ENCODE measurements around the gene PSENEN.
A peak's percentile ranks its signal among the peaks of the same experiment; 100 is the strongest.

PSENEN gene

DNA sequence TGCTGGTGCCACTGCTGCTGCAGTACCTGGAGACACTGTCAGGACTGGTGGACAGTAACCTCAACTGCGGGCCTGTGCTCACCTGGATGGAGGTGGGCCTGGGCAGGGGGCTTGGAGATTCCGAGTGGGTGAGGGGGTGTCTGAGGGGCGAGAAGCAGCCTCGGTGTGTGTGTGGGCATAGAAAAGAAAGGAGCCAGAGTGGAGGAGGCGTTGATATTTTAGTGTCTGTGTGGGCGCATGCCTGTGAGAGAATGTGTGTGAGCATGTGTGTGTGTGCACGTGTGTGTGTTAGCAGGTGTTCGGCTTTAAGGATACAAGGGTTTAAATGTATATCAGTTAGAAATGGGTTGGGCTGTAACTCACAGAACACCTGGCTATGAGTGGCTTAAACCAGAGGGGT is 33.6 kb downstream of the PSENEN start:
- H3K4me3 ChIP-seq (ENCODE audit: insufficient read length, low read depth): no peak overlapping the region
- TF ChIP-seq ZNF274 (IDR thresholded peaks at IDR 0.05; ENCODE audit: low read depth, low read length) (no peak), SUZ12 (IDR thresholded peaks at IDR 0.05; ENCODE audit: extremely low read depth, insufficient read depth, insufficient read length) (no peak), YY1 (IDR thresholded peaks at IDR 0.05; ENCODE audit: insufficient read depth, insufficient read length) (no peak)
- H3K4me1 ChIP-seq (ENCODE audit: insufficient read depth, insufficient read length): peaks cover 23% of the 10 kb centered on the region
- no peak for DNase-seq (ENCODE audit: low read depth, low spot score)
- no peaks in the 10 kb centered on the region for H3K36me3 ChIP-seq (ENCODE audit: insufficient read depth, insufficient read length, low read length)
- no peaks in the 10 kb centered on the region for H3K9me3 ChIP-seq (ENCODE audit: insufficient read depth, low read length)
- H3K27me3 ChIP-seq (ENCODE audit: insufficient read depth, insufficient read length): peaks cover 24% of the 10 kb centered on the region
- no peak overlapping the region for H3K9ac ChIP-seq (ENCODE audit: insufficient read length, low read depth)

DNA sequence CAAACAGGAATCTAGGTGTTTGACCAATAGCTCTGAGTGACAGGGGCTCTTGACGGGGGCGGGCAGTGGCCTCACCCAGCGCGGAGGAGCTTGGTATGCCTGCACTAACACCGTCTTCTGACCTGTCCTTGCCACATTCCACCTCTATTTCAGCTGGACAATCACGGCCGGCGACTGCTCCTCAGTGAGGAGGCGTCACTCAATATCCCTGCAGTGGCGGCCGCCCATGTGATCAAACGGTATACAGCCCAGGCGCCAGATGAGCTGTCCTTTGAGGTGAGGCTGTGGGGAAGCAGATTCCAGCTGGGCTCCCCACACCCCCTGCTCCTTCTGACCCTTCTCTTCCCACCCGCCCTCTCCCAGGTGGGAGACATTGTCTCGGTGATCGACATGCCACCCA is 34.6 kb downstream of the PSENEN start:
- DNase-seq (ENCODE audit: low read depth, low spot score): no peak

DNA sequence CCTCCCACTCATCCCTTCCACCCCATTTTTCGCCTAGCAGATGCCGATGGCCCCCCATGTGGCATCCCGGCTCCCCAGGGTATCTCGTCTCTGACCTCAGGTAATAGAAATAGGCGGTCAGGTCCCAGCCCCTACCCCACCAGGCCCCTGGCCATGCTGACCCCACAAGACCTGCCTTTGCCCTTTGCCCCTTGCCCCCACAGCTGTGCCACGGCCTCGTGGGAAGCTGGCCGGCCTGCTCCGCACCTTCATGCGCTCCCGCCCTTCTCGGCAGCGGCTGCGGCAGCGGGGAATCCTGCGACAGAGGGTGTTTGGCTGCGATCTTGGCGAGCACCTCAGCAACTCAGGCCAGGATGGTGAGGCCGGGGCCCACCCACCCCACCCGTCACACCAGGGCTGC is 35.3 kb downstream of the PSENEN start:
- Histone ChIP-seq H3K27me3 (ENCODE audit: insufficient read depth, insufficient read length) (peaks cover 18% of the 10 kb centered on the region), H3K36me3 (ENCODE audit: insufficient read depth, insufficient read length, low read length) (no peaks in the 10 kb centered on the region), H3K4me1 (ENCODE audit: insufficient read depth, insufficient read length) (peaks cover 23% of the 10 kb centered on the region), H3K9me3 (ENCODE audit: insufficient read depth, low read length) (no peaks in the 10 kb centered on the region), H3K4me3 (ENCODE audit: insufficient read length, low read depth) (no peak overlapping the region), H3K9ac (ENCODE audit: insufficient read length, low read depth) (no peak overlapping the region)
- DNase-seq (ENCODE audit: low read depth, low spot score): no peak
- TF ChIP-seq ZNF274 (IDR thresholded peaks at IDR 0.05; ENCODE audit: low read depth, low read length) (no peak), SUZ12 (IDR thresholded peaks at IDR 0.05; ENCODE audit: extremely low read depth, insufficient read depth, insufficient read length) (no peak), YY1 (IDR thresholded peaks at IDR 0.05; ENCODE audit: insufficient read depth, insufficient read length) (no peak)

More for the DNA sequence above, 34.6 kb downstream of the PSENEN start:
- Histone ChIP-seq H3K27me3 (ENCODE audit: insufficient read depth, insufficient read length) (peaks cover 18% of the 10 kb centered on the region), H3K9me3 (ENCODE audit: insufficient read depth, low read length) (no peaks in the 10 kb centered on the region), H3K9ac (ENCODE audit: insufficient read length, low read depth) (no peak overlapping the region), H3K4me3 (ENCODE audit: insufficient read length, low read depth) (no peak overlapping the region), H3K4me1 (ENCODE audit: insufficient read depth, insufficient read length) (peaks cover 20% of the 10 kb centered on the region), H3K36me3 (ENCODE audit: insufficient read depth, insufficient read length, low read length) (no peaks in the 10 kb centered on the region)
- TF ChIP-seq YY1 (IDR thresholded peaks at IDR 0.05; ENCODE audit: insufficient read depth, insufficient read length): no peak
- no peak for TF ChIP-seq SUZ12 (IDR thresholded peaks at IDR 0.05; ENCODE audit: extremely low read depth, insufficient read depth, insufficient read length)
- TF ChIP-seq ZNF274 (IDR thresholded peaks at IDR 0.05; ENCODE audit: low read depth, low read length): no peak

DNA sequence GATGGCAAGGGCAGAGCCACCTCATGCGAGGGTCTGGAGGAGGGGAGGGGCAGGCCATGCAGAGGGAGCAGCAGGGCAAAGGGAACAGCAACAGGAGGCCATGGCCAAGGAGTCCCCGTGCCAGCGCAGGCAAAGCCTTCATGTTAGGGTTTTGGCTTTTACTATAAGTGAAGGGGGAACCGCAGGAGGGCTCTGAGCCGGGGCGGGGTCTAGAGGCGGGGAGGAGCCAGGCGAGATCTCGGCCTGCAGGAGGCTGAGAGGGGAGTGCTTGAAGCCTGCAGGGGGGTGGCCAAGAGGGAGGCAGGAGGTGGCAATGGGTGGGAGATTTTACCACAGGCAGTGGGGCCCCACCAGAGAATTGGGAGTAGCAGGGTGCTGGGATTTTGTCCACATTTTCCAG is 36.2 kb downstream of the PSENEN start:
- DNase-seq (ENCODE audit: low read depth, low spot score): no peak
- no peaks in the 10 kb centered on the region for H3K9me3 ChIP-seq (ENCODE audit: insufficient read depth, low read length)
- TF ChIP-seq ZNF274 (IDR thresholded peaks at IDR 0.05; ENCODE audit: low read depth, low read length) (no peak), YY1 (IDR thresholded peaks at IDR 0.05; ENCODE audit: insufficient read depth, insufficient read length) (no peak), SUZ12 (IDR thresholded peaks at IDR 0.05; ENCODE audit: extremely low read depth, insufficient read depth, insufficient read length) (no peak)
- peaks cover 15% of the 10 kb centered on the region for H3K27me3 ChIP-seq (ENCODE audit: insufficient read depth, insufficient read length)
- peaks cover 21% of the 10 kb centered on the region for H3K4me1 ChIP-seq (ENCODE audit: insufficient read depth, insufficient read length)
- H3K4me3 ChIP-seq (ENCODE audit: insufficient read length, low read depth): no peak overlapping the region
- peak overlapping the region; percentile 18 for H3K9ac ChIP-seq (ENCODE audit: insufficient read length, low read depth)
- H3K36me3 ChIP-seq (ENCODE audit: insufficient read depth, insufficient read length, low read length): no peaks in the 10 kb centered on the region

DNA sequence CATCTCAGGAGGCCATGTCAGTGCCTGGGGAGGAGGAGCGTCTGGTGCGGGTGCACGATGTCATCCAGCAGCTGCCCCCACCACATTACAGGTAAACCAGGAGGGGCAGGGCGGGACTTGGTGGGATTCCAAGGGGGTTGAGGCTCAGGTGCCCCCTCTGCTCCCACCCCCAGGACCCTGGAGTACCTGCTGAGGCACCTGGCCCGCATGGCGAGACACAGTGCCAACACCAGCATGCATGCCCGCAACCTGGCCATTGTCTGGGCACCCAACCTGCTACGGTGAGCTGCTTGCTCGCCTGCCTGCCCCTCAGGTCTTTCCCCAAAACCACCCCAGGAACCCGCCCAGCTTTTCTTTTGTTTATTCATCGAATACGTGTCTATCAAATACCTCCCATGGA is 37.1 kb downstream of the PSENEN start:
- no peak for TF ChIP-seq YY1 (IDR thresholded peaks at IDR 0.05; ENCODE audit: insufficient read depth, insufficient read length)
- TF ChIP-seq ZNF274 (IDR thresholded peaks at IDR 0.05; ENCODE audit: low read depth, low read length): no peak
- no peak for TF ChIP-seq SUZ12 (IDR thresholded peaks at IDR 0.05; ENCODE audit: extremely low read depth, insufficient read depth, insufficient read length)
- peaks cover 20% of the 10 kb centered on the region for H3K4me1 ChIP-seq (ENCODE audit: insufficient read depth, insufficient read length)
- no peaks in the 10 kb centered on the region for H3K36me3 ChIP-seq (ENCODE audit: insufficient read depth, insufficient read length, low read length)
- no peak for DNase-seq (ENCODE audit: low read depth, low spot score)
- no peak overlapping the region for H3K4me3 ChIP-seq (ENCODE audit: insufficient read length, low read depth)
- H3K9me3 ChIP-seq (ENCODE audit: insufficient read depth, low read length): no peaks in the 10 kb centered on the region
- no peak overlapping the region for H3K9ac ChIP-seq (ENCODE audit: insufficient read length, low read depth)
- H3K27me3 ChIP-seq (ENCODE audit: insufficient read depth, insufficient read length): peaks cover 12% of the 10 kb centered on the region

DNA sequence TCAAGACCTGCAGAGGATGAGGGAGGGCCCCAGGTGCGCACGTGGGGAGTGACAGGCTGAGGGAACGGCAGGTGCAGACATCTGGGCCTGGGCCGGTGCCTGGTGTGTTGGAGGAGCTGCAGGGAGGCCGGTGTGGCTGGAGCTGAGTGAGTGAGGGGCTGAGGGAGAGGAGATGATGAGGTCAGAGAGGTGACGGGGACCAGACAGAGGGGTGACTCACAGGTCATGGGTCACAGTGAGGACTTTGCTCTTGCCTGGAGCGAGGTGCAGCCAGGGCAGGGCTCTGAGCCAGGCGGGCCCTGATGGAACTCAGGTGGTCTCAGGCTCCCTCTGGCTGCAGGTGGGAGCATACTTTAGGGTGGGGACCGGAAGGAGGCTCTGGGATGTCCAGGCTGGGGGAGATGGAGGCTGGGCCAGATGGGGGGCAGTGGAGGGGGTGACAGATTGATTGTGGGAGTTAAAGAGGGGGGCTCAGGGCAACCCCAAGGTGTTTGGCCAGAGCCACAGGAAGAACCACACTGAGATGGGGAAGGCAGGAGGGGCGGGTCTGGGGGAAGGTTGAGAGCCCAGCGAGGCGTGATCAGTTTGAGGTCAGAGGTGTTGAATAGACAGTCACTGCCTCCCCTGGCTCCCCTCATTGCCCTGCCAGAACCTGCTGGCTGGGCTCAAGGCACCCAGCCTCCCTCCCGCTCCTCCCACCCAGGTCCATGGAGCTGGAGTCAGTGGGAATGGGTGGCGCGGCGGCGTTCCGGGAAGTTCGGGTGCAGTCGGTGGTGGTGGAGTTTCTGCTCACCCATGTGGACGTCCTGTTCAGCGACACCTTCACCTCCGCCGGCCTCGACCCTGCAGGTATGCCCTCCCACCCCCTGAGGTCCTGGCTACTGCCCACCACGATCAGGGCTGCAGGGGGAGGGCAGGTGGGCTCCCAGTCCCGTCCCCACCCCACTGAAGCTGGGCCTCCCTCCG is 38.3 kb downstream of the PSENEN start:
- Histone ChIP-seq H3K9ac (ENCODE audit: insufficient read length, low read depth) (no peak overlapping the region), H3K9me3 (ENCODE audit: insufficient read depth, low read length) (no peaks in the 10 kb centered on the region), H3K36me3 (ENCODE audit: insufficient read depth, insufficient read length, low read length) (no peaks in the 10 kb centered on the region), H3K27me3 (ENCODE audit: insufficient read depth, insufficient read length) (no peaks in the 10 kb centered on the region), H3K4me1 (ENCODE audit: insufficient read depth, insufficient read length) (peaks cover 16% of the 10 kb centered on the region), H3K4me3 (ENCODE audit: insufficient read length, low read depth) (no peak overlapping the region)
- no peak for DNase-seq (ENCODE audit: low read depth, low spot score)
- TF ChIP-seq SUZ12 (IDR thresholded peaks at IDR 0.05; ENCODE audit: extremely low read depth, insufficient read depth, insufficient read length) (no peak), ZNF274 (IDR thresholded peaks at IDR 0.05; ENCODE audit: low read depth, low read length) (no peak), YY1 (IDR thresholded peaks at IDR 0.05; ENCODE audit: insufficient read depth, insufficient read length) (no peak)
